Liver (tissue), 9 donors: Measurements from ENCODE around the gene COL23A1. TPM values are rescaled to one million over a fixed set of nuclear protein-coding genes. Genes with fewer than 3 reads are reported as not detected.
A peak's percentile ranks its signal among the peaks of the same experiment; 100 is the strongest.

Experiments
- DNase-seq: peaks from one replicate; pipeline ENCODE4 v3.0.0-alpha.2; 2017; ENCODE audit warnings: low spot score
- H3K27ac ChIP-seq, 2 donors: one replicate each; pipeline ENCODE4 v1.7.0; 2013; ENCODE audit warnings: inconsistent platforms in 2 of 2, low read length in 2 of 2, control low read depth in 1 of 2, low read depth in 1 of 2, mild to moderate bottlenecking in 1 of 2
- H3K27me3 ChIP-seq, 4 donors: one replicate each; pipeline versions ENCODE4 v1.6.1 to v1.7.0; 2013; ENCODE audit warnings: low read length in 3 of 4, inconsistent platforms in 1 of 4, mild to moderate bottlenecking in 1 of 4, moderate library complexity in 1 of 4; ENCODE audit not compliant: control insufficient read depth in 4 of 4, insufficient read depth in 4 of 4
- H3K36me3 ChIP-seq, 4 donors: one replicate each; pipeline versions ENCODE4 v1.6.1 to v1.7.0; 2013; ENCODE audit warnings: low read length in 3 of 4, mild to moderate bottlenecking in 3 of 4, low read depth in 1 of 4, moderate library complexity in 1 of 4; ENCODE audit not compliant: control insufficient read depth in 4 of 4, insufficient read depth in 3 of 4
- H3K4me1 ChIP-seq, 4 donors: one replicate each; pipeline versions ENCODE4 v1.6.1 to v1.7.0; 2013; ENCODE audit warnings: low read length in 3 of 4, mild to moderate bottlenecking in 3 of 4, moderate library complexity in 1 of 4; ENCODE audit not compliant: control insufficient read depth in 4 of 4, insufficient read depth in 4 of 4
- H3K4me3 ChIP-seq, 3 donors: one replicate each; pipeline versions ENCODE4 v1.6.1 to v1.7.0; 2013; ENCODE audit warnings: low read length in 3 of 3, control low read depth in 1 of 3, low read depth in 1 of 3, mild to moderate bottlenecking in 1 of 3
- H3K9ac ChIP-seq, 2 donors: one replicate each; pipeline ENCODE4 v1.7.0; 2013; ENCODE audit warnings: low read length in 2 of 2, mild to moderate bottlenecking in 2 of 2, moderate library complexity in 2 of 2, control low read depth in 1 of 2, low read depth in 1 of 2
- H3K9me3 ChIP-seq, 4 donors: one replicate each; pipeline versions ENCODE4 v1.6.1 to v1.7.0; 2013; ENCODE audit warnings: low read length in 3 of 4; ENCODE audit not compliant: control insufficient read depth in 4 of 4
- EGR1 ChIP-seq, 2 donors: IDR thresholded peaks; 2 replicates each; pipeline ENCODE4 v1.6.1; 2016 to 2018; ENCODE audit warnings: antibody characterized with exemption in 2 of 2, low read depth in 2 of 2
- FOXA1 ChIP-seq: IDR thresholded peaks from 2 replicates; pipeline ENCODE4 v1.6.1; 2016; ENCODE audit warnings: antibody characterized with exemption
- FOXA2 ChIP-seq: IDR thresholded peaks from 2 replicates; pipeline ENCODE4 v1.6.1; 2016; ENCODE audit warnings: antibody characterized with exemption
- JUND ChIP-seq, 2 donors: IDR thresholded peaks; 2 replicates each; pipeline ENCODE4 v1.6.1; 2016; ENCODE audit warnings: antibody characterized with exemption in 2 of 2
- MAX ChIP-seq: IDR thresholded peaks from 2 replicates; pipeline ENCODE4 v1.6.1; 2016; ENCODE audit warnings: antibody characterized with exemption
- SP1 ChIP-seq: IDR thresholded peaks from 2 replicates; pipeline ENCODE4 v1.6.1; 2018; ENCODE audit warnings: antibody characterized with exemption, mild to moderate bottlenecking
- TAF1 ChIP-seq: conservative IDR thresholded peaks from 2 replicates; pipeline ENCODE4 v1.6.1; 2016; ENCODE audit warnings: antibody characterized with exemption, mild to moderate bottlenecking
- ZBTB33 ChIP-seq: IDR thresholded peaks from 2 replicates; pipeline ENCODE4 v1.6.1; 2016; ENCODE audit warnings: antibody characterized with exemption
- WGBS: extraction: QIAGEN DNeasy Blood & Tissue Kit; methylation state at CpG from one replicate; pipeline ENCODE4 v1.1.7; 2013; 5-methylcytosine and 5-hydroxymethylcytosine counted together
- polyA plus RNA-seq, 2 donors: library from polyadenylated mRNA; stranded (reverse) in 1 of 2; unstranded in 1 of 2; fragments of 200-250 nt in 1 of 2; fragments of >200 nt in 1 of 2; fragmentation: Nextera tagmentation in 1 of 2; extraction: Ambion mirVana in 1 of 2; gene quantifications; one replicate each; pipeline versions ENCODE4 v1.2.1 to v1.2.3, GENCODE V29; 2013 to 2015
- total RNA-seq, 2 donors: library from RNA; depleted of rRNA; stranded (reverse); fragments of >200 nt; gene quantifications; one replicate each; pipeline ENCODE4 v1.2.3, GENCODE V29; 2014
- donor health status: healthy.
- donor health status: healthy.
- donor health status: healthy.
- donor health status: healthy.
- donor health status: healthy.

Gene COL23A1
- total and polyA plus RNA-seq, 4 donors = 0.08 to 1.4 (median 0.27) TPM

- Histone ChIP-seq H3K27ac (no peak overlapping the region), H3K9ac (no peak overlapping the region), H3K4me1 (peaks cover 1 to 13% (median 8%) of the 10 kb centered on the region in 4 donors), H3K36me3 (no peaks in the 10 kb centered on the region), H3K9me3 (no peaks in the 10 kb centered on the region), H3K4me3 (no peak overlapping the region), H3K27me3 (no peaks in the 10 kb centered on the region)
- DNase-seq = no peak
- TF ChIP-seq EGR1 (IDR thresholded peaks at IDR 0.05; ENCODE audit: low read depth in 2 of 2) (no peak), ZBTB33 (no peak), FOXA1 (no peak), TAF1 (no peak), JUND (IDR thresholded peaks at IDR 0.05) (no peak), FOXA2 (no peak)
- WGBS = 91% methylated on average over 6 of the region's 6 CpGs
Measured at GRCh38 chr5:178470760-178471025, 119.5 kb downstream of the COL23A1 start.

- H3K4me1 ChIP-seq = peaks cover 1 to 12% (median 8%) of the 10 kb centered on the region in 4 donors
- DNase-seq = peak; percentile 24
- 80% methylated on average over 18 of the region's 18 CpGs for WGBS
Measured at GRCh38 chr5:178469975-178470759, 120.0 kb downstream of the COL23A1 start.

More at GRCh38 chr5:178469975-178470759, 120.0 kb downstream of the COL23A1 start:
- no peaks in the 10 kb centered on the region for H3K36me3 ChIP-seq
- no peak overlapping the region for H3K9ac ChIP-seq
- H3K27me3 ChIP-seq = no peaks in the 10 kb centered on the region
- no peak for TF ChIP-seq SP1
- no peak for TF ChIP-seq MAX
- no peak for TF ChIP-seq ZBTB33
- no peak overlapping the region for H3K27ac ChIP-seq
- H3K4me3 ChIP-seq = no peak overlapping the region
- H3K9me3 ChIP-seq = no peaks in the 10 kb centered on the region
